Measurements from ENCODE around the gene NELFB.
"Not testable (repeated sequence)": the region's sequence is repeated elsewhere in the genome, so short reads cannot be mapped to it uniquely, and the experiment has no call there.

NELFB gene

DNA sequence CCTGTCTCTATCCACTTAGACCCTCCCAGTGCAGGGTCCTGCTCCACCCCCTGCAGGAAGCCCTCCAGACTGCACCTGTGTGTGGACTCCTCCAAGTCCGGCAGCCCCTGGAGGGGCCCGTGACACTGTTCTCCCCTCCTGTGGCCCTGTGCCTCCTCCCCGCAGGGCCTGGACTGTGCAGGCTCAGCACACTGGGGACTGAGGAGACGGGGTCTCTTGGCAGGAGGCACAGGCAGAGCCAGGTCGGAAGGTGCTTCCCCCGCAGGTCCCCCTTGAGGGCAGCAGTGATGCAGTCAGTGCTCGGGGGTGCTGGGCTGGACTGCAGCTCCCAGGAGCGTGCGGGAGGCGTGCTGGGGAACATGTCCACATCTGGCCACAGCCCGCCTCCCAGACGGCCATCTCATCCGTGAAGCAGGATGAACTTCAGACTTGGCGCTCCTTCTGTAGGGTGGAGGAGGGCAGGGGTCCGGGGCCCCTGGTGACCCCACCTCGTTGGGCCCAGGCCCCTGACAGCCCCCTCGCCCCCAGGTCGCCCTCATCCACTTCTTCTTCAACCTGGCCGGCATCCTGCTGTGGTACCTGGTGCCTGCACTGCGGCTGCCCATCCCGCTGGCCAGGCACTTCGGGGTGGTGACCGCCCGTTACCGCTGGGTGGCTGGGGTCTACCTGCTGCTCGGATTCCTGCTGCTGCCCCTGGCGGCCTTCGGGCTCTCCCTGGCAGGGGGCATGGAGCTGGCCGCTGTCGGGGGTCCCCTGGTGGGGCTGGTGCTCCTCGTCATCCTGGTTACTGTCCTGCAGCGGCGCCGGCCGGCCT lies 19.5 kb upstream of the NELFB start:
- Histone ChIP-seq H3K4me3 (ENCODE audit: insufficient read depth, low read depth, low read length, poor library complexity, severe bottlenecking) (no peak overlapping the region), H3K27ac (ENCODE audit: insufficient read depth, low read length, poor library complexity, severe bottlenecking) (no peak overlapping the region), H3K9me3 (ENCODE audit: control insufficient read depth, low read length) (no peaks in the 10 kb centered on the region), H3K27me3 (replicated peaks; ENCODE audit: control insufficient read depth, insufficient read depth, low read length, poor library complexity, severe bottlenecking) (no peaks in the 10 kb centered on the region), H3K4me1 (ENCODE audit: control insufficient read depth, insufficient read depth, low read length, poor library complexity, severe bottlenecking) (peaks cover 13% of the 10 kb centered on the region), H3K36me3 (ENCODE audit: control insufficient read depth, insufficient read depth, low read length) (no peaks in the 10 kb centered on the region)
- no peak for DNase-seq

- no peaks in the 10 kb centered on the region for H3K36me3 ChIP-seq (ENCODE audit: control insufficient read depth, insufficient read depth, low read length)
- peak; percentile 77 to 86 (median 81) for DNase-seq
- no peak overlapping the region for H3K4me3 ChIP-seq (ENCODE audit: insufficient read depth, low read depth, low read length, poor library complexity, severe bottlenecking)
- no peak overlapping the region for H3K27ac ChIP-seq (ENCODE audit: insufficient read depth, low read length, poor library complexity, severe bottlenecking)
- no peaks in the 10 kb centered on the region for H3K27me3 ChIP-seq (replicated peaks; ENCODE audit: control insufficient read depth, insufficient read depth, low read length, poor library complexity, severe bottlenecking)
- peaks cover 13% of the 10 kb centered on the region for H3K4me1 ChIP-seq (ENCODE audit: control insufficient read depth, insufficient read depth, low read length, poor library complexity, severe bottlenecking)
- no peaks in the 10 kb centered on the region for H3K9me3 ChIP-seq (ENCODE audit: control insufficient read depth, low read length)
Observed at GRCh38 chr9:137236238-137236935, 18.7 kb upstream of the NELFB start.

GRCh38 chr9:137236936-137237421 lies 18.1 kb upstream of the NELFB start:
- H3K27ac ChIP-seq (ENCODE audit: insufficient read depth, low read length, poor library complexity, severe bottlenecking), result no peak overlapping the region
- no peak for DNase-seq
- peaks cover 17% of the 10 kb centered on the region for H3K4me1 ChIP-seq (ENCODE audit: control insufficient read depth, insufficient read depth, low read length, poor library complexity, severe bottlenecking)

DNA sequence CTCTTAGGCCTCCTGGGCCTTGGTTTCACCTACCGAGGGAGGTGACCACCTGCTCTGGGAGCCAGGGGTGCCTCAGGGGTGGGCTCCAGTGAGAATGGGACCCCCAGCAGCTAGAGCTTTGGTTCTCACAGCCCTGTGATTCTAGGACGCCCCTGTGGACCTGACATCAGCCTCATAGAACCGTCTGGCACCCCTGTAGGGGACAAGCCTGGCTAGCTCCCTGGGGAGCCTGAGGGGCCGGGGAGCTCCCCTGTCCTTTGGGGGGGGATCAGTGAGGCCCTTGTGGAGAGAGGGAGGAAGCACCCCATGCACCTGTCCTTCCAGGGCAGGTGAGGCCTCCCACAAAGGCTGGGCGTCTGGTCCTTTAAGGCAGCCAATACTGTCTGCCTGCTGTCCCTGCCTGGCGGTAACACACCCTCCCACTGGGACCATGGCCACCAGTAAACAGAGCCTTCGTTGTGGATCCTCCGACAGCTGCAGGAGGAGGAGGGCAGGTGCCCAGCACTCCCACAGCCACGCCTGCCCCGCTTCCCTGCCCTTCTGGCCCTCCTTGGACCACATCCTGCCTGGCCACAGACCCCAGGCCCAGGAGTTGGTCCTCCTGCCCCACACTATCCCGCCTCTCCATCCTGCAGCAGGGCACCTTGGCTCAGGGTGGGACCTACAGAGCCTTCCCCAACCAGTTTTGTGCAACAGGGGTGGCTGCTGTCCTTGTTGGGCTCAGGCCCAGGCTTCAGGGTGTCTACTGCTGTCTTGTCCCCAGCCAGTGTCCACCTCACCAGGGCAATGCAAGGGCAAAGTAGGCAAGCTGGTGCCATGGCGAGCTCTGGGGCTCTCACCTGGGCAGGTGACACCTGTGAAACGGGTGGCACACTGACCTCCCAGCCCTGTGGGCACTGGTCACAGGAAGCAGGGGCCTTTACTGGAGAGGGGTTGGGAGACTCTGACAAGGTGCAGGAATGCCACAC lies 17.1 kb upstream of the NELFB start:
- H3K27ac ChIP-seq (ENCODE audit: insufficient read depth, low read length, poor library complexity, severe bottlenecking), result no peak overlapping the region
- no peak overlapping the region for H3K4me3 ChIP-seq (ENCODE audit: insufficient read depth, low read depth, low read length, poor library complexity, severe bottlenecking)
- peaks cover 27% of the 10 kb centered on the region for H3K4me1 ChIP-seq (ENCODE audit: control insufficient read depth, insufficient read depth, low read length, poor library complexity, severe bottlenecking)

More at GRCh38 chr9:137236936-137237421, 18.1 kb upstream of the NELFB start:
- no peaks in the 10 kb centered on the region for H3K9me3 ChIP-seq (ENCODE audit: control insufficient read depth, low read length)
- peaks cover 1% of the 10 kb centered on the region for H3K36me3 ChIP-seq (ENCODE audit: control insufficient read depth, insufficient read depth, low read length)
- no peaks in the 10 kb centered on the region for H3K27me3 ChIP-seq (replicated peaks; ENCODE audit: control insufficient read depth, insufficient read depth, low read length, poor library complexity, severe bottlenecking)
- no peak overlapping the region for H3K4me3 ChIP-seq (ENCODE audit: insufficient read depth, low read depth, low read length, poor library complexity, severe bottlenecking)

DNA sequence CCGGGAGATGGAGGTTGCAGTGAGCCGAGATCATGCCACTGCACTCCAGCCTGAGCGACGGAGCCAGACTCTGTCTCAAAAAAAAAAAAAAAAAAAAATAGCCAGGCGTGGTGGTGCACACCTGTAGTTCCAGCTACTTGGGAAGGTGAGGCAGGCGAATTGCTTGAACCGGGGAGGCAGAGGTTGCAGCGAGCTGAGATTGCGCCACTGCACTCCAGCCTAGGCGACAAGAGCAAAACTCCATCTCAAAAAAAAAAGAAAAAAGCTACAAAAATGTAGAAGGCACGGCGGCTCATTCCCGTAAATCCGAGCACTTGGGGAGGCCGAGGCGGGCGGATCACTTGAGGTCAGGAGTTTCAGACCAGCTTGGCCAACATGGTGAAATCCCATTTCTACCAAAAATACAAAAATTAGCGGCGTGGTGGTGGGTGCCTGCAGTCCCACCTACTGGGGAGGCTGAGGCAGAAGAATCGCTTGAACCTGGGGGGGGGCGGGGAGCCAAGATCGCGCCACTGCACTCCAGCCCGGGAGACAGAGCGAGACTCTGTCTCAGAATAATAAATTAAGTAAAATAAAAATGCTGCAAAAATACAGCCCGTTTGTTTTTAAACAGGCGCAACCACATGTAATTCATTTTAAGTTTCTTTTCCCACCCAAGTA lies 15.5 kb upstream of the NELFB start:
- not testable (repeated sequence) for DNase-seq; H3K9me3 ChIP-seq (ENCODE audit: control insufficient read depth, low read length); H3K27me3 ChIP-seq (replicated peaks; ENCODE audit: control insufficient read depth, insufficient read depth, low read length, poor library complexity, severe bottlenecking)
- Histone ChIP-seq H3K36me3 (ENCODE audit: control insufficient read depth, insufficient read depth, low read length) (peaks cover 22% of the 10 kb centered on the region), H3K27ac (ENCODE audit: insufficient read depth, low read length, poor library complexity, severe bottlenecking) (peak overlapping the region; percentile 81), H3K4me3 (ENCODE audit: insufficient read depth, low read depth, low read length, poor library complexity, severe bottlenecking) (peak overlapping the region; percentile 63), H3K4me1 (ENCODE audit: control insufficient read depth, insufficient read depth, low read length, poor library complexity, severe bottlenecking) (peaks cover 27% of the 10 kb centered on the region)

More for the DNA sequence above, 17.1 kb upstream of the NELFB start:
- Histone ChIP-seq H3K27me3 (replicated peaks; ENCODE audit: control insufficient read depth, insufficient read depth, low read length, poor library complexity, severe bottlenecking) (no peaks in the 10 kb centered on the region), H3K36me3 (ENCODE audit: control insufficient read depth, insufficient read depth, low read length) (peaks cover 12% of the 10 kb centered on the region), H3K9me3 (ENCODE audit: control insufficient read depth, low read length) (no peaks in the 10 kb centered on the region)
- DNase-seq, result no peak

DNA sequence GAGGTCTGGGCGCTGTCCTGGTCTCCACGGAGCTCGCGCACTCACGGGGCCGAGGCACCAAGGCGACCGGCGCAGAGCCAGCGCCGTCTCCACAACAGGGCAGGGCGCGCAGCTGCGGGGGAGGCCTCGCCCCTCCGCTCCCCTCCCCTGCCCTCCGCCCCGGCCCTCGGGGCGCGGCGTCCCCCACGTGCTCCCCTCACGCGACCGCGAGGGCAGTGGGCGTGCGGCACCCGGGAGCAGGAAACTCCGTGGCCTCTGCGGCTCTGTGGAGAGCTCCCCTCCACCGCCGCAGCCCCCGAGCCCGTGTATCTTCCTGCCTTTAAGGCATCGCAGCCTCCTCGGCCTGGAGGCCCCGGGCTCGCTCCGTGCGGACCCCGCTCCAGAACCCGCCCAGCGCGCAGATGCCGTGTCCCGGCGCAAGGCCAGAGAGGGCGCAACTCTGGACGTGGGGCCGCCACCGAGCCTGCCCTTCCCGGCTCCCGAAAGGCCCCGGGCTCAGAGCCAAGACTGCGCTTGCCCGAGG lies 14.7 kb upstream of the NELFB start:
- Histone ChIP-seq H3K9me3 (ENCODE audit: control insufficient read depth, low read length) (no peaks in the 10 kb centered on the region), H3K27me3 (replicated peaks; ENCODE audit: control insufficient read depth, insufficient read depth, low read length, poor library complexity, severe bottlenecking) (no peaks in the 10 kb centered on the region), H3K4me3 (ENCODE audit: insufficient read depth, low read depth, low read length, poor library complexity, severe bottlenecking) (peak overlapping the region; percentile 63), H3K36me3 (ENCODE audit: control insufficient read depth, insufficient read depth, low read length) (peaks cover 22% of the 10 kb centered on the region), H3K27ac (ENCODE audit: insufficient read depth, low read length, poor library complexity, severe bottlenecking) (peak overlapping the region; percentile 81), H3K4me1 (ENCODE audit: control insufficient read depth, insufficient read depth, low read length, poor library complexity, severe bottlenecking) (peaks cover 27% of the 10 kb centered on the region)
- peak; percentile 64 to 70 (median 64) for DNase-seq

DNA sequence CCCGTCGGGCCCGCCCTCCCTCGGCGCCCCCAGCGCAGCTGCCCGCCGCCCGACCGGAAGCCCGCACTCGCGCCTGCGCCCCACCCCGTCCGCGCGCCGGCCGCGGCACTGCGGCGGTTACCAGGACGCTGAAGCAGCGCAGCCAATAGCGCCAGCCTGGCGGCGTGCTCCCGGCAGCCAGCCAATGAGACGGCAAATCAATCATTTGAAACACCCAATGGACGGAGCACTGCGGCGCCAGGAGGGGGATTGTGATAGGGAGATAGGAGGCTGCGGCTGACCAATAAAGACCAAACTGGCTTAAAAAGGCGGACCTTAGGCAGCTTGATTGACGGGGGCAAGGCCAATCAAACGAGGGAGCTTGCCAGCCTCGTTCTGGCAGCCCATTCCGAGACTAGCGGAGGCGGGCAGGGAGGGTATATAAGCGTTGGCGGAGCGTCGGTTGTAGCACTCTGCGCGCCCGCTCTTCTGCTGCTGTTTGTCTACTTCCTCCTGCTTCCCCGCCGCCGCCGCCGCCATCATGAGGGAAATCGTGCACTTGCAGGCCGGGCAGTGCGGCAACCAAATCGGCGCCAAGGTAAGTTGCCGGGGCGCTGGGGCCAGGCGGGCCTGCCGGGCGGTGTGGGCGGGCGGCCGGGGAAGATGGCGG lies 14.2 kb upstream of the NELFB start, which contains the start of gene TUBB4B:
TUBB4B (plus strand) TSS at position 447 of the 649 bp plus-strand sequence; CDS start at position 521, 74 bp downstream.
- peak; percentile 98 for DNase-seq
- Histone ChIP-seq H3K27me3 (replicated peaks; ENCODE audit: control insufficient read depth, insufficient read depth, low read length, poor library complexity, severe bottlenecking) (no peaks in the 10 kb centered on the region), H3K9me3 (ENCODE audit: control insufficient read depth, low read length) (no peaks in the 10 kb centered on the region), H3K4me3 (ENCODE audit: insufficient read depth, low read depth, low read length, poor library complexity, severe bottlenecking) (peak within 1 kb of the TSS; percentile 66), H3K4me1 (ENCODE audit: control insufficient read depth, insufficient read depth, low read length, poor library complexity, severe bottlenecking) (peaks cover 27% of the 10 kb centered on the region), H3K27ac (ENCODE audit: insufficient read depth, low read length, poor library complexity, severe bottlenecking) (peak within 1 kb of the TSS; percentile 81), H3K36me3 (ENCODE audit: control insufficient read depth, insufficient read depth, low read length) (peaks cover 22% of the 10 kb centered on the region)

GRCh38 chr9:137241490-137242268 lies 13.4 kb upstream of the NELFB start:
- H3K27me3 ChIP-seq (replicated peaks; ENCODE audit: control insufficient read depth, insufficient read depth, low read length, poor library complexity, severe bottlenecking), result no peaks in the 10 kb centered on the region
- peaks cover 21% of the 10 kb centered on the region for H3K4me1 ChIP-seq (ENCODE audit: control insufficient read depth, insufficient read depth, low read length, poor library complexity, severe bottlenecking)
- H3K36me3 ChIP-seq (ENCODE audit: control insufficient read depth, insufficient read depth, low read length), result peaks cover 22% of the 10 kb centered on the region
- no peaks in the 10 kb centered on the region for H3K9me3 ChIP-seq (ENCODE audit: control insufficient read depth, low read length)
- H3K4me3 ChIP-seq (ENCODE audit: insufficient read depth, low read depth, low read length, poor library complexity, severe bottlenecking), result peak overlapping the region; percentile 66
- H3K27ac ChIP-seq (ENCODE audit: insufficient read depth, low read length, poor library complexity, severe bottlenecking), result peak overlapping the region; percentile 71
- DNase-seq, result peak; percentile 59 to 66 (median 60)

Measured in effector memory CD4-positive, alpha-beta T cell (primary cell).